Neuronal stem cell (in vitro differentiated cells): ENCODE results near the gene LDAF1.
"Not testable (repeated sequence)": the region's sequence is repeated elsewhere in the genome, so short reads cannot be mapped to it uniquely, and the experiment has no call there.

Experiments used
- DNase-seq: peaks from one replicate; pipeline ENCODE4 v3.0.0-alpha.2; 2013; ENCODE audit warnings: low spot score
- H2AFZ ChIP-seq: one replicate; pipeline ENCODE4 v1.6.1; 2013; ENCODE audit warnings: mild to moderate bottlenecking, low read length, inconsistent platforms
- H2AK5ac ChIP-seq: 2 replicates; pipeline ENCODE4 v1.6.1; 2013; ENCODE audit warnings: low read depth, mild to moderate bottlenecking, inconsistent platforms, low read length, moderate library complexity, mixed read lengths
- H2BK120ac ChIP-seq: 2 replicates; pipeline ENCODE4 v1.6.1; 2013; ENCODE audit warnings: low read depth, mild to moderate bottlenecking, inconsistent platforms, low read length, moderate library complexity, mixed read lengths
- H2BK12ac ChIP-seq: one replicate; pipeline ENCODE4 v1.6.1; 2013; ENCODE audit warnings: low read length, inconsistent platforms
- H2BK15ac ChIP-seq: 2 replicates; pipeline ENCODE4 v1.6.1; 2013; ENCODE audit warnings: mild to moderate bottlenecking, low read length, inconsistent platforms, mixed read lengths
- H2BK5ac ChIP-seq: one replicate; pipeline ENCODE4 v1.6.1; 2013; ENCODE audit warnings: inconsistent platforms, mild to moderate bottlenecking, low read length, moderate library complexity
- H3K14ac ChIP-seq: one replicate; pipeline ENCODE4 v1.6.1; 2013; ENCODE audit warnings: low read length, inconsistent platforms
- H3K18ac ChIP-seq: 2 replicates; pipeline ENCODE4 v1.6.1; 2013; ENCODE audit warnings: low read length, inconsistent platforms
- H3K23ac ChIP-seq: 2 replicates; pipeline ENCODE4 v1.6.1; 2013; ENCODE audit warnings: low read depth, mild to moderate bottlenecking, mixed read lengths, low read length, inconsistent platforms; ENCODE audit not compliant: poor library complexity
- H3K27ac ChIP-seq: replicated peaks from 3 replicates; pipeline ENCODE4 v1.5.1; 2013; ENCODE audit warnings: low read length, inconsistent platforms
- H3K27me3 ChIP-seq, 3 experiments: 2 replicates each; pipeline ENCODE4 v1.6.1; 2013; ENCODE audit warnings: low read length in 3 of 3, mild to moderate bottlenecking in 2 of 3, inconsistent platforms in 1 of 3, low read depth in 1 of 3, mixed read lengths in 1 of 3, moderate library complexity in 1 of 3; ENCODE audit not compliant: control insufficient read depth in 3 of 3, insufficient read depth in 3 of 3
- H3K36me3 ChIP-seq, 2 donors: replicated peaks in 1 of 2; 2 replicates each; pipeline ENCODE4 v1.6.1; 2013; ENCODE audit warnings: low read length in 2 of 2; ENCODE audit not compliant: control insufficient read depth in 2 of 2, insufficient read depth in 2 of 2
- H3K4ac ChIP-seq: 2 replicates; pipeline ENCODE4 v1.6.1; 2013; ENCODE audit warnings: inconsistent platforms, mild to moderate bottlenecking, low read length, moderate library complexity
- H3K4me1 ChIP-seq, 2 donors: 1 replicate in 1 of 2; 2 replicates in 1 of 2; pipeline ENCODE4 v1.6.1; 2013; ENCODE audit warnings: low read length in 2 of 2, low read depth in 1 of 2; ENCODE audit not compliant: control insufficient read depth in 2 of 2, insufficient read depth in 1 of 2
- H3K4me2 ChIP-seq: one replicate; pipeline ENCODE4 v1.6.1; 2013; ENCODE audit warnings: mild to moderate bottlenecking, low read length, inconsistent platforms; ENCODE audit not compliant: insufficient read depth, poor library complexity, severe bottlenecking
- H3K4me3 ChIP-seq, 2 donors: 2 replicates each; pipeline ENCODE4 v1.5.1; 2013; ENCODE audit warnings: low read length in 2 of 2, mild to moderate bottlenecking in 2 of 2, inconsistent platforms in 1 of 2, moderate library complexity in 1 of 2
- H3K79me1 ChIP-seq: one replicate; pipeline ENCODE4 v1.6.1; 2013; ENCODE audit warnings: low read depth, mild to moderate bottlenecking, inconsistent platforms, low read length, moderate library complexity
- H3K9ac ChIP-seq: one replicate; pipeline ENCODE4 v1.6.1; 2013; ENCODE audit warnings: mild to moderate bottlenecking, low read depth, low read length, inconsistent platforms; ENCODE audit not compliant: poor library complexity
- H3K9me3 ChIP-seq, 2 donors: replicated peaks in 1 of 2; 2 replicates each; pipeline versions ENCODE3 to v1.6.1; 2013; ENCODE audit warnings: low read length in 2 of 2, mild to moderate bottlenecking in 2 of 2, inconsistent platforms in 1 of 2, low read depth in 1 of 2, mixed read lengths in 1 of 2, moderate library complexity in 1 of 2; ENCODE audit not compliant: control insufficient read depth in 2 of 2, insufficient read depth in 1 of 2
- H4K8ac ChIP-seq: one replicate; pipeline ENCODE4 v1.6.1; 2013; ENCODE audit warnings: low read depth, mild to moderate bottlenecking, inconsistent platforms, low read length, moderate library complexity
- H4K91ac ChIP-seq: one replicate; pipeline ENCODE4 v1.6.1; 2013; ENCODE audit warnings: low read length, low read depth, mild to moderate bottlenecking, inconsistent platforms; ENCODE audit not compliant: poor library complexity
- WGBS, 2 donors: extraction: QIAGEN DNeasy Blood & Tissue Kit; methylation state at CpG; one replicate each; pipeline ENCODE4 v1.1.7; 2013; ENCODE audit warnings: missing lambda C conversion rate in 2 of 2, mixed read lengths in 1 of 2; ENCODE audit not compliant: insufficient read length in 2 of 2, insufficient replicate concordance in 1 of 2; ENCODE audit errors: extremely low coverage in 2 of 2; 5-methylcytosine and 5-hydroxymethylcytosine counted together

The LDAF1 gene

GRCh38 chr16:21152160-21153030, 6.1 kb upstream of the LDAF1 start:
- H3K4me2 ChIP-seq, result peak overlapping the region; percentile 24
- H3K23ac ChIP-seq, H3K4me1 ChIP-seq, H2AK5ac ChIP-seq, H4K91ac ChIP-seq, H2AFZ ChIP-seq, H2BK5ac ChIP-seq, H3K27me3 ChIP-seq, H2BK15ac ChIP-seq, H2BK120ac ChIP-seq, H3K36me3 ChIP-seq, H3K27ac ChIP-seq, H3K14ac ChIP-seq, H3K4me3 ChIP-seq, DNase-seq, H3K4ac ChIP-seq, H3K9ac ChIP-seq, H3K79me1 ChIP-seq, H3K18ac ChIP-seq, H2BK12ac ChIP-seq, H3K9me3 ChIP-seq, H4K8ac ChIP-seq: not testable (repeated sequence)
- no CpG with 5 or more reads among the region's 51 CpGs for WGBS, 2 donors

- H2BK15ac ChIP-seq, H4K91ac ChIP-seq, H3K4me3 ChIP-seq, H3K18ac ChIP-seq, H3K79me1 ChIP-seq, H4K8ac ChIP-seq, H3K9ac ChIP-seq, H2BK120ac ChIP-seq, H2AFZ ChIP-seq, H3K27me3 ChIP-seq, H3K14ac ChIP-seq, H3K36me3 ChIP-seq, H2BK12ac ChIP-seq, H2BK5ac ChIP-seq, H2AK5ac ChIP-seq, DNase-seq, H3K4me2 ChIP-seq, H3K9me3 ChIP-seq, H3K23ac ChIP-seq, H3K4me1 ChIP-seq, H3K4ac ChIP-seq, H3K27ac ChIP-seq: not testable (repeated sequence)
- WGBS, 2 donors, result no CpG with 5 or more reads among the region's 11 CpGs
These were observed 5.2 kb upstream of the LDAF1 start for GRCh38 chr16:21153124-21153729.

GRCh38 chr16:21156011-21156410, 2.5 kb upstream of the LDAF1 start:
- not testable (repeated sequence) for H2BK12ac ChIP-seq, H3K23ac ChIP-seq, H3K36me3 ChIP-seq, H3K27ac ChIP-seq, H3K9ac ChIP-seq, H4K8ac ChIP-seq, H3K4me1 ChIP-seq, H2AK5ac ChIP-seq, H3K27me3 ChIP-seq, H2AFZ ChIP-seq, DNase-seq, H2BK5ac ChIP-seq, H4K91ac ChIP-seq, H3K14ac ChIP-seq, H3K79me1 ChIP-seq, H3K4me2 ChIP-seq, H2BK15ac ChIP-seq, H3K9me3 ChIP-seq, H3K18ac ChIP-seq, H2BK120ac ChIP-seq, H3K4me3 ChIP-seq, H3K4ac ChIP-seq
- no CpG with 5 or more reads among the region's 1 CpG for WGBS, 2 donors

- Histone ChIP-seq H2BK120ac (no peak overlapping the region), H2AFZ (no peak overlapping the region), H3K9ac (no peak overlapping the region), H2BK12ac (no peak overlapping the region), H2BK15ac (no peak overlapping the region), H3K4me1 (peaks cover 3 to 6% of the 10 kb centered on the region in 2 donors), H3K4me3 (no peak overlapping the region), H3K14ac (no peak overlapping the region), H2AK5ac (no peak overlapping the region), H4K8ac (no peak overlapping the region), H3K36me3 (peaks cover 5 to 14% of the 10 kb centered on the region in 2 donors), H3K23ac (no peak overlapping the region), H3K9me3 (no peaks in the 10 kb centered on the region), H3K4me2 (no peak overlapping the region), H3K27ac (no peak overlapping the region), H3K4ac (no peak overlapping the region), H3K18ac (no peak overlapping the region), H2BK5ac (no peak overlapping the region), H4K91ac (no peak overlapping the region), H3K79me1 (no peaks in the 10 kb centered on the region), H3K27me3 (no peaks in the 10 kb centered on the region)
- no CpG with 5 or more reads among the region's 6 CpGs for WGBS, 2 donors
- peak; percentile 59 for DNase-seq
These were observed 1.6 kb upstream of the LDAF1 start for GRCh38 chr16:21156767-21157467.
